Right lung (tissue), 5 donors: ENCODE results near the gene HPDL. TPM values are rescaled to one million over a fixed set of nuclear protein-coding genes. Genes with fewer than 3 reads are reported as not detected.

ENCODE experiments used
- DNase-seq, 2 donors: peaks; one replicate each; pipeline ENCODE4 v3.0.0-alpha.2; 2013
- polyA plus RNA-seq, 5 donors: library from polyadenylated mRNA; unstranded; fragments of 120-200 nt; gene quantifications; one replicate each; pipeline versions ENCODE4 v1.2.1 to v1.2.3, GENCODE V29; 2013; ENCODE audit warnings: inconsistent platforms in 1 of 5, low replicate concordance in 1 of 5; ENCODE audit not compliant: insufficient read length in 5 of 5, insufficient read depth in 1 of 5

HPDL gene
- polyA plus RNA-seq, 5 donors: 1.1 to 2.1 (median 1.7) TPM

DNA sequence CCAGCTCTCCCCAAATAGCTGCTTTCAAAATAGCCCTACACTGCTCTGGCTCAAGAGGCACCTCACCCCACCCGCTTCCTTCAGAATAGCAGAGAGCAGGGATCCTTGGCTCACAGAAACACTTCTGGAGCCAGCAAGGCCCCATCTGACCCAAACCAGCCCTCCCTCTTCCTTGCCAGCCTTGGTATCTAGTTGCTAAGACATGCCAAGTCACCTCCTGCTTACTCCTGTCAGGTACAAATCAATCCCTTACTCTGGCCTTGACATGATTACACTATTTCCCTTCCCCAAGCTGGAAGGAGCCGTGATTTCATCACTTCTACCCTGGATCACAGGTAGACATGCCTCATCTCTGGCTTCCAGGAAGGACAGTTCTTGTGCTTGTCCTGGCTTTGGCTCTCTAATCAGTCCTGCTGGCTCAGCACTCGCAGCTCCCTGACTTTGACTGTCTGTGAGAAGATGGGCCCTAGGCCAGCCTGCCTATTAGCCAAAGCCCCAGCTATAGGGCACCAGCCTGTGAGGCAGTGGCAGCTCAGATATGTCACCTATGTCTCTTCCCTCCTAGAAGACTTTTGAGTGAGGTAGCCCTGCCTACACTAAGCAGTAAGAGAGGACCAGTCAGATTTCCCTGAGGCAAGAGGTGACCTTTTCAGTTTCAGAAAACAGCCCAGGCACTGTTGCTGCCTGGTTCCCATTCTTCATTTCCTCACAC, 22.4 kb downstream of the HPDL start:
- DNase-seq: no peak

- DNase-seq: no peak
Observed at GRCh38 chr1:45351508-45351907, 24.8 kb downstream of the HPDL start.

DNA sequence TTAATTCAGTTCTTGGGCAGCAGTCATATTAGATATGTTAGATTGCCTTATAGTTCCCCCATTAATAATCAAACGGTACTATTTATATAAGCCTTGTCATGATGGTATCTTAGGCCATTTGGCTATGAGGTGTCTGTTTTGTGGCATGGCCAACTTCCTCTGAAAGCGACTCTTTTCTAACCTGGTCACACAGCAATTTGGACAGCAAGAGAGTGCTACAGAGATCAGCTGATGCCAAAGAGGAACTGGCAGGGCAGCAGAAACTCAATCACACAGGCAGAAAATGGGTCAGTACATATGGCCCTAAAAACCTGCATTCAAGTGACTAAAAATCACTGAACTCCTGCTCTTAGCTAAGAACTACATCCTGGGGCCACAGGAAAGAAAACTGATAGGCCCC, 27.0 kb downstream of the HPDL start:
- no peak for DNase-seq

- DNase-seq: no peak
Observed at GRCh38 chr1:45354838-45355237, 28.1 kb downstream of the HPDL start.

GRCh38 chr1:45355683-45356082, 29.0 kb downstream of the HPDL start:
- no peak for DNase-seq

GRCh38 chr1:45356186-45356585, 29.5 kb downstream of the HPDL start:
- no peak for DNase-seq

GRCh38 chr1:45359882-45360513, 33.3 kb downstream of the HPDL start:
- peak; percentile 62 to 72 for DNase-seq

DNA sequence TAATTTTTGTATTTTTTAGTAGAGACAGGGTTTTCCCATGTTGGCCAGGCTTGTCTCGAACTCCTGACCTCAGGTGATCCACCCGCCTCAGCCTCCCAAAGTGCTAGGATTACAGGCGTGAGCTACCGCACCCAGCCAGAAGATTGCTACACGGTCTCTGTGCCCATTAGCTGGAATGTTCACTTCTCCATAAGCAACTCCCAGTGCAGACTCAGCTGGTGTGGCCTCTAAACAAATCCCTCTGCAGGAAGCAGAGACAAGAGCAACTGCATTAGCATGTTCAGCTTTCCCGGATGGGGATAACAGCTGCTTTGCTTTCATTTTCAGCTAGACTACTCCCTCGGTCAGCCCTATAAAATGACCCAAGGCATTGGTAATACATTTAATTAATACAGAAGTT, 34.3 kb downstream of the HPDL start:
- DNase-seq: peak; percentile 56 to 61

- DNase-seq: no peak
Observed at GRCh38 chr1:45364294-45364693, 37.6 kb downstream of the HPDL start.

DNA sequence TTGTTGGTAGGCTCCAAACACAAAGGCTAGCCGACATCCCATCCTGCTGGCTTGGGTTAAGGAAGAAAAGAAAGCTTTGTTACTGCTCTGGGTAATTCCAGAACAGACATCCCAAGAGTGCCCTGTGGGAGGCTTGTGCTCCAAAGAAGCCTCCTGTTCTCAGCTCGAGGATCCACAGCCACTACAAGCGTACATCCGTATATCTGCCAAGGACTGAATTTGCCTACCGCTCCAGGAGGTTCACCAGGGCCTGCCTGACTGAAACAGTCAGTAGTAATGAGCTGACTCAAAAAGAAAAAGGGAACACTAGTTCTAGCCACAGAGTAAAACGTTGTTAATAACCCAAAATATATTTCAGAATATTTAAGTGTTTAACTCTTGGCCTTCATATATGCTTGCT, 38.4 kb downstream of the HPDL start:
- DNase-seq: no peak

DNA sequence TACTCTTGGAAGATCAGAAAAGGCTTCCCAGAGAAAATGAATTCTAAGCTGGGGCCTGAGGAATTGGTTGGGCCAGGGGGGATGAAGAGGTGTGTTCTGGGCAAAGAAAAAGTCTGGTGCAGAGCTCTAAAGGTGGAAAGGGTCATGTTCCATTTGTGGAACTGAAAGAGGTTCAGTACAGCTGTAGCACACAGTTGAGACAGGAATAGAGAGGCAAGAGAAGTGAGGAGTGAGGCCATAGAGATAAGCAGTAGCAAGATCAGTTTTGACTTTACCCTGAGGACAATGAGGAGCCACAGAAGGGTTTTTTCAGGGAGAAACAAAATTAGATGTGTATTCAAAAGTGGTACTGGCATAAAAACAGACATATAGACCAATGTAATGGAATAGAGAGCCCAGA, 43.9 kb downstream of the HPDL start:
- no peak for DNase-seq

GRCh38 chr1:45373573-45373972, 46.9 kb downstream of the HPDL start:
- DNase-seq: no peak

GRCh38 chr1:45375104-45376090, 48.7 kb downstream of the HPDL start:
- peak; percentile 23 to 50 for DNase-seq

DNA sequence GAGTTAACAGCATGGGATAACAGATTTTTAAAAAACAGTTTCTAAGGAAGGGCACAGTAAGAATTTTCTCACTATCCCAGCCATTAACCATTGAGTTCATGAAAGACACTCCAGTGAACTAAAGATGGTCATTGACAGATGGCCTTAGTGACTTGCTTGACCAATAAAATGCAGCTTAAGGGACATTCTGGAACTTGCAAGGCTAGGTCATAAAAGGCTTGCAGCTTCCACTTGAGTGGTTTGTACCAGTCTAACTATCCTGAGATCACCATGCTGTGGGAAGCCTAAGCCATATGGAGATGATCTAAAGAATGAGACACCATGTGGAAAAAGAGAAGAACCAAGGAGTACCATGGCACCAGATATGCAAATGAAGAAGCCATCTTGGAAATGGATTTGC, 51.5 kb downstream of the HPDL start:
- no peak for DNase-seq

Other genes with a start within 250 kb of the HPDL start
- 1 to 10 TPM; 4.5 to 5.4 (median 4.7) TPM for gene ZSWIM5, start 120.3 kb upstream of the HPDL start, polyA plus RNA-seq
- 10 to 100 TPM; 12.4 to 13.7 (median 12.8) TPM for gene TOE1, start 13.3 kb downstream of the HPDL start, polyA plus RNA-seq
- 10 to 100 TPM; 23.9 to 33.6 (median 32.3) TPM for gene MUTYH, start 13.5 kb downstream of the HPDL start, polyA plus RNA-seq
- 10 to 100 TPM in 1 of 5 donors, 1 to 10 TPM in 4; 8.6 to 10.7 (median 9.2) TPM for gene TESK2, start 164.3 kb downstream of the HPDL start, polyA plus RNA-seq
- gene CCDC163, start 173.2 kb downstream of the HPDL start, polyA plus RNA-seq: 1 to 10 TPM; 1.6 to 6.3 (median 5.1) TPM
- 10 to 100 TPM in 4 of 5 donors, 1 to 10 TPM in 1; 9.3 to 10.9 (median 10.4) TPM for gene MMACHC, start 173.4 kb downstream of the HPDL start, polyA plus RNA-seq
- 100 to 1,000 TPM; 220 to 266 (median 258) TPM for gene PRDX1, start 195.0 kb downstream of the HPDL start, polyA plus RNA-seq
- gene AKR1A1, start 223.9 kb downstream of the HPDL start, polyA plus RNA-seq: 100 to 1,000 TPM; 138 to 154 (median 142) TPM